HG02970 (cell line): Measurements from ENCODE around the gene MRPS31.

Experiments used
- ATAC-seq: cut with Tn5 transposase; IDR thresholded peaks from one replicate; pipeline ENCODE4 v1.9.1; 2021; ENCODE audit warnings: mild to moderate bottlenecking, moderate library complexity, moderate number of reproducible peaks; ENCODE audit not compliant: unreplicated experiment, low FRiP score

Gene MRPS31

GRCh38 chr13:40679480-40679985 is 91.5 kb downstream of the MRPS31 start:
- ATAC-seq, result no peak
